Measurements from ENCODE around the gene SPDYE3.

The SPDYE3 gene

DNA sequence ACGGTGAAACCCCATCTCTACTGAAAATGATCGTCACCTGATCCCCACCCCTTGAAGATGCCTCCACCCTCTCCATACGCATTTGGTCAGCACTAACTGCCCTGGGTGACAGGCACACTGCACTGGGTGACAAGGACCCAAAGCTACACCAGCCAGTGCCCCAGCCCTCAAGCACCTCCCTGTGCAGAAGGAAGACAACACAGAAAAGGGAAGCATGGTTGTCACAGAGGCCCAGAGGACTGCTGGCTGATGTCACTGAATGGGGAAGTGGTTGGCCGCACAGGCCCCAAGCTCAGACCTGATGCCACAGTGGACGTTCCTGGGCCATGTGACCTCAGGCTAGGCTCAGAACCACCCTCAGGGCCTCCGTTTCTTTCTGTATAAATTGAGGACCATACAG lies 61.6 kb downstream of the SPDYE3 start:
- in situ Hi-C loops (cut with MboI; ENCODE audit: low sequenced_read_pairs): no loop called here

DNA sequence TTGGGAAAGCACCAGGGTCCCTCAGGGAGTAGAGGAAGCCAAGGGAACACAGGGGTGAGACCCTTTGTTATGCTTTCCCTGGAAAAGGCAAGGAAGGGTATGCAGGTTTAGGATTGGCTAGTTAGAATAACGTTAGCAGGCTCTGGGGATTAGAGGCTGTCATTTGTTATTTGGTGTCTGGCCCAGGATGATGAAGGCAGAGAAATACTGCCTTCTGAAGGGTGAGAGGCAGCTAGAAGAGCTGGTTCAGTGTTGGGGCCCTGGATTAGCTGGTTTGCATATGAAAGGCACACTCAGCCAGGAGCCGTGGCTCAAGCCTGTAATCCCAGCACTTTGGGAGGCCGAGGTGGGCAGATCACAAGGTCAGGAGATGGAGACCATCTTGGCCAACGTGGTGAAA lies 62.8 kb downstream of the SPDYE3 start:
- in situ Hi-C loops (cut with MboI; ENCODE audit: low sequenced_read_pairs): no loop called here

GRCh38 chr7:100370746-100371145 lies 63.2 kb downstream of the SPDYE3 start:
- in situ Hi-C loops (cut with MboI; ENCODE audit: low sequenced_read_pairs): no loop called here

GRCh38 chr7:100371561-100372171 lies 64.2 kb downstream of the SPDYE3 start:
- in situ Hi-C loops (cut with MboI; ENCODE audit: low sequenced_read_pairs): no loop called here

All from hTERT RPE-1 (cell line).